Uterine smooth muscle cell (primary cell): ENCODE results near the gene PCDH11Y. TPM values are rescaled to one million over a fixed set of nuclear protein-coding genes. Genes with fewer than 3 reads are reported as not detected.

Experiments
- total RNA-seq: library from RNA; depleted of rRNA; stranded (reverse); fragments of >200 nt; gene quantifications from 2 replicates; pipeline ENCODE4 v1.2.3, GENCODE V29; 2014

Gene PCDH11Y
- total RNA-seq, result not detected in 2 replicates

GRCh38 chrY:5000057-5000456 is at the start of gene PCDH11Y:
TSS of gene PCDH11Y (plus strand) at chrY:5000296. CDS start at chrY:5057100, 56,804 bp downstream.

